ENCODE measurements around the gene LSP1.

- TF ChIP-seq POLR2A (IDR thresholded peaks at IDR 0.05; ENCODE audit: low read length) (no peak), GATA1 (IDR thresholded peaks at IDR 0.05; ENCODE audit: low read depth, low read length) (no peak)
These were observed 38.9 kb downstream of the LSP1 start, which contains the start of gene PRR33 for GRCh38 chr11:1891831-1892115.
